Activated T-cell treated with anti-CD3 and anti-CD28 coated beads, Interleukin-2, amount 50 U/mL, for 24 hours (primary cell): ENCODE measurements around the gene CYP2F1.
"Not testable (repeated sequence)": the region's sequence is repeated elsewhere in the genome, so short reads cannot be mapped to it uniquely, and the experiment has no call there.

ENCODE experiments used
- DNase-seq: peaks from one replicate; pipeline ENCODE4 v3.0.0-alpha.2; 2020
- H3K27ac Mint-ChIP-seq: 2 replicates; pipeline ENCODE4 v1.8.0; 2020; ENCODE audit warnings: mild to moderate bottlenecking, mixed read lengths
- H3K27me3 Mint-ChIP-seq: 2 replicates; pipeline ENCODE4 v1.8.0; 2020; ENCODE audit warnings: mixed read lengths
- H3K36me3 Mint-ChIP-seq: 2 replicates; pipeline ENCODE4 v1.8.0; 2020; ENCODE audit warnings: low read depth, mixed read lengths
- H3K4me1 Mint-ChIP-seq: 2 replicates; pipeline ENCODE4 v1.8.0; 2020; ENCODE audit warnings: low read depth, mixed read lengths
- H3K4me3 Mint-ChIP-seq: 2 replicates; pipeline ENCODE4 v1.8.0; 2020; ENCODE audit warnings: mild to moderate bottlenecking, moderate library complexity, mixed read lengths
- H3K9me3 Mint-ChIP-seq: 2 replicates; pipeline ENCODE4 v1.8.0; 2020; ENCODE audit warnings: mixed read lengths

The CYP2F1 gene, protein sequence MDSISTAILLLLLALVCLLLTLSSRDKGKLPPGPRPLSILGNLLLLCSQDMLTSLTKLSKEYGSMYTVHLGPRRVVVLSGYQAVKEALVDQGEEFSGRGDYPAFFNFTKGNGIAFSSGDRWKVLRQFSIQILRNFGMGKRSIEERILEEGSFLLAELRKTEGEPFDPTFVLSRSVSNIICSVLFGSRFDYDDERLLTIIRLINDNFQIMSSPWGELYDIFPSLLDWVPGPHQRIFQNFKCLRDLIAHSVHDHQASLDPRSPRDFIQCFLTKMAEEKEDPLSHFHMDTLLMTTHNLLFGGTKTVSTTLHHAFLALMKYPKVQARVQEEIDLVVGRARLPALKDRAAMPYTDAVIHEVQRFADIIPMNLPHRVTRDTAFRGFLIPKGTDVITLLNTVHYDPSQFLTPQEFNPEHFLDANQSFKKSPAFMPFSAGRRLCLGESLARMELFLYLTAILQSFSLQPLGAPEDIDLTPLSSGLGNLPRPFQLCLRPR

DNA sequence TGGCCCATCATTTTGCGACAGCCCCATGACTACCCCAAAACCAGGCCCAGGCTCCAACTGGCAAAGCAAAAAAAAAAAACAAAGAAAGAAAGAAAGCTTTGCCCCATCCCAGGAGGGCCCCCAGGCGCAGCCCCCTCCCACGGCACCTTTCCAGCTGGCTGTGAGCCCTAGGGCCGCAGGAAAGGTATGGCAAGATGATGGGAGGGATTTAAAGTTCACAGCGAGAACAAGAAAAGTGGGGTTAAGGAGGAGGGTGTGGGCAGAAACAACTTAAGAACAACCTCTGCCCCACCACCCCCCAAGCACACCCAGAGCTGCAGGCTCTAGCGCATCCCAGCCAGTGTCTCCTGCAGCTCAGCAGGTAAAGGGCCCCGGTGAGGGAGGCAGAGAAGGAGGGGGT, at the start of gene CYP2F1:
Gene CYP2F1, plus strand, starts transcription at position 301 of the 400 bp plus-strand sequence. CDS start 1,757 bp downstream, outside the sequence.
- H3K9me3 Mint-ChIP-seq: no peaks in the 10 kb centered on the region
- no peak for DNase-seq
- H3K4me1 Mint-ChIP-seq: no peaks in the 10 kb centered on the region
- H3K36me3 Mint-ChIP-seq: no peaks in the 10 kb centered on the region
- no peaks in the 10 kb centered on the region for H3K27me3 Mint-ChIP-seq
- no peak within 1 kb of the TSS for H3K27ac Mint-ChIP-seq
- H3K4me3 Mint-ChIP-seq: no peak within 1 kb of the TSS

DNA sequence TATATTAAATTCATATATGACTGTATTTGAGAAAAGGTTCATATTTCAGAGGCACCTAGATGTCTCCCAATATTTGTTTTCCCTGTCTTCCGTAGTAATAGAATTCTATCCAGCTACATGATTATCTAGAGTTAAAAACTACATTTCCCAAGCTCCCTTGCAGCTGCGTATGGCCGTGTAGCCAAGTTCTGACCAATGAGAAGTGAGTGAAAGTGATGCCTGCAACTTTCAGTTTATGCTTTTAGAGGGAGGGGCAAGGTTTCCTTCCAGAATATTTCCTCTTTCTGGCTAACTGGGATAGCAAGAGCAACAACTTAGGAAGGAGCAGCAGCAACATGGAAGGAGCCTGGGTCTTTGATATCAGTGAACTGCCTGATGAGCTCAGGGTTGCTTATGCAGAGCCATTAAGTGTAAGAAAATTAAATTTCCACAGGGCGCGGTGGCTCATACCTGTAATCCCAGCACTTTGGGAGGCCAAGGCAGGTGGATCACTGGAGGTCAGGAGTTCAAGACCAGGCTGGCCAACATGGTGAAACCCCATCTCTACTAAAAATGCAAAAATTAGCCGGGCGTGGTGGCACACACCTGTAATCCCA, 49.2 kb upstream of the CYP2F1 start:
- no peaks in the 10 kb centered on the region for H3K9me3 Mint-ChIP-seq
- H3K4me1 Mint-ChIP-seq: peaks cover 2% of the 10 kb centered on the region
- H3K36me3 Mint-ChIP-seq: no peaks in the 10 kb centered on the region
- no peak overlapping the region for H3K4me3 Mint-ChIP-seq
- DNase-seq: no peak
- H3K27ac Mint-ChIP-seq: no peak overlapping the region
- H3K27me3 Mint-ChIP-seq: peaks cover 23% of the 10 kb centered on the region

DNA sequence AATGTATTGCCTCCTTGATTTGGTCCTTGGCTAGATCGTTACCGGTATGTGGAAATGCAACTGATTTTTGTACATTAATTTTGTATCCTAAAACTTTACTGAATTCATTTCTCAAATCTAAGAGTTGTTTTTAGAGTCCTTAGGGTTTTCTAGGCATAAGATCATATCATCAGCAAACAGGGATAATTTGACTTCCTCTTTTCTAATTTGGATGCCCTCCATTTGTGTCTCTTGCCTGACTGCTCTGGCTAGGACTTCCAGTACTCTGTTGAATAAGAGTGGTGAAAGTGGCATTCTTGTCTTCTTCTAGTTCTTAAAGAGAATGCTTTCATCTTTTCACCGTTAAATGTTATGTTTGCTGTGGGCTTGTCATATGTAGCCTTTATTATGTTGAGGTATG, 37.9 kb upstream of the CYP2F1 start:
- Mint-ChIP-seq H3K27me3 (peaks cover 35% of the 10 kb centered on the region), H3K4me1 (no peaks in the 10 kb centered on the region), H3K27ac (no peak overlapping the region), H3K36me3 (no peaks in the 10 kb centered on the region), H3K4me3 (no peak overlapping the region), H3K9me3 (peaks cover 5% of the 10 kb centered on the region)
- DNase-seq: no peak

DNA sequence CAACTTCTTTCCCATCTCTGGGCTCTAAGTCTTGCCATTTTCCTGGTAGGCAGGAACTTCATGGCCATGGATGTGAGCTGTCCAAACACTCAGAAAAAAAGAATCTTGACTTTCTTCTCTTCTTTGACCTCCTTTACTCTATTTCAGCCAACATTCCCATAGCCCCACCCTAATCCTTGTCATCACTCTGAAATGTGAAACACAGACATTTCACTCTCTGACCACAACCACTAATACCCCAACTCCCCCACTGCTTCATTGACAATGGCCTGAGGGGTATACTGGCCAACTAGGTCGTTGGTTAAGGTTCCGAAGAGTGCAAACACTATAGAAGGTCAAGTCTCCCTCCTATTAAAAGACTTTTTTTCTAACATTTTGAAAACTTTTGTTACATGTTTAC, 30.7 kb upstream of the CYP2F1 start:
- no peak overlapping the region for H3K4me3 Mint-ChIP-seq
- DNase-seq: no peak
- H3K27me3 Mint-ChIP-seq: peaks cover 39% of the 10 kb centered on the region
- H3K27ac Mint-ChIP-seq: no peak overlapping the region
- H3K4me1 Mint-ChIP-seq: no peaks in the 10 kb centered on the region
- H3K9me3 Mint-ChIP-seq: peaks cover 5% of the 10 kb centered on the region
- no peaks in the 10 kb centered on the region for H3K36me3 Mint-ChIP-seq

DNA sequence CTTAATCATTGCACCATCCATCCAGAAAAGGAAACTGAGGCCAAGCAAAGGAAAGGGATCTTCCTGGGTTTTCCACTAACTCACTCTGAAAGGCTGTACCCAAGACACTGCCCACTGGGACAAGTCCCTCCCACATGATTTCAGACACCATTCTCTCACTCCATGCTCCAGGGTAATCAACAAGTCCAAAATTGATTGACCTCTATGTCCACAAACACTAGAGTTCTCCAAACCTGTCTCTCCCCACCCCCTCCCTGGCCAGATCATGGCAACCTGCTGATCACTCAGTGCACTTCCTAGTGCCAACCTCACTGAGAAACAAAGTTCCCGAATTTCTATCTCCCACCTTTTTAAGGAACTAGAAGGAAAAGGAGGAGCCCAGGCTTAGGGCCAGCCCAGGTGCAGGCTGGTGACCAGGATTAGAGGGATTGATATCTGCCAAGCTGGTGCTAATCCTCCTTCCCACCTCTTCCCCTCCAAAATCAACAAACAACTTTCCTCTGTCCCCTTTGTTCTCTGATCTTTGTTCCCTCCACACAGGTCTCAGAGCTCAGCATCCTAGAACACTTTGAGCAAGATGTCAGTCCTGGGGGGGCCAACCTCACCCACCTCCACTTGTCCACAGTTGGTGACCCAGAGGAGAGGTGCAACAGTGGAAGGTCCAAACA, 28.4 kb upstream of the CYP2F1 start:
- Mint-ChIP-seq H3K4me3 (no peak overlapping the region), H3K36me3 (no peaks in the 10 kb centered on the region), H3K4me1 (peaks cover 7% of the 10 kb centered on the region), H3K9me3 (peaks cover 1% of the 10 kb centered on the region), H3K27ac (no peak overlapping the region), H3K27me3 (peaks cover 54% of the 10 kb centered on the region)
- no peak for DNase-seq

DNA sequence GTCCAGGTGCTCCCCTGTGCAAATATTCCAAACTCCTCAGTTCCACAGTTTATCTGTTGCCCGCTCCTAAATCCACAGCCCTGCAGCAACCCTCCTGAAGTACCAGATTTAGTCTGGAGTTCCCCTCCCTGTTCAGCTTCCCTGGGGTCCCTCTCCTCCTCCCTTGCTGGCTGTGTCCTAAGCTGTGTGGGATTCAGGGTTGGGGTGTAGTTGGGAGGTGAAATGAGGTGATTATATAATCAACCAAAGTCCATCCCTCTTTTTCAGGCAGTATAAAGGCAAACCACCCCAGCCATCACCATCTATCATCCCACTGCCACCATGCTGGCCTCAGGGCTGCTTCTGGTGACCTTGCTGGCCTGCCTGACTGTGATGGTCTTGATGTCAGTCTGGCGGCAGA, 26.1 kb upstream of the CYP2F1 start, which contains the start of gene CYP2A13:
Gene CYP2A13, plus strand, starts transcription at position 301 of the 400 bp plus-strand sequence. Its CDS starts 21 bp downstream, at position 322.
- DNase-seq: no peak
- no peaks in the 10 kb centered on the region for H3K36me3 Mint-ChIP-seq
- no peak within 1 kb of the TSS for H3K27ac Mint-ChIP-seq
- H3K9me3 Mint-ChIP-seq: no peaks in the 10 kb centered on the region
- peaks cover 7% of the 10 kb centered on the region for H3K4me1 Mint-ChIP-seq
- no peak within 1 kb of the TSS for H3K4me3 Mint-ChIP-seq
- peaks cover 62% of the 10 kb centered on the region for H3K27me3 Mint-ChIP-seq

DNA sequence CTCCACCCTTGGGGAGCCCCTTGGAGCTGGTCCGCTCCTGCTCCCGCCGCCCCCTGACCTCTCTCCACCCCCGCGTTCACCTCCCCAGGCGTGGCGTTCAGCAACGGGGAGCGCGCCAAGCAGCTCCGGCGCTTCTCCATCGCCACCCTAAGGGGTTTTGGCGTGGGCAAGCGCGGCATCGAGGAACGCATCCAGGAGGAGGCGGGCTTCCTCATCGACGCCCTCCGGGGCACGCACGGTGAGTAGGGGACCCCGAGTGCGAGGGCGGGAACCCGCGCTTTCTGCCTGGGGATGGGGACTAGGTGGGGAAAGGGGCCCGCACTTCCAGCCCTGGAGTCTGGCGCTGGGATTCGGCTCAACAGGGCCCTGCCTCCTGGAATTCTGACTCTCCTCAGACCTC, 24.3 kb upstream of the CYP2F1 start:
- H3K27me3 Mint-ChIP-seq: peaks cover 66% of the 10 kb centered on the region
- no peaks in the 10 kb centered on the region for H3K36me3 Mint-ChIP-seq
- no peak overlapping the region for H3K4me3 Mint-ChIP-seq
- DNase-seq: no peak
- H3K4me1 Mint-ChIP-seq: peaks cover 7% of the 10 kb centered on the region
- no peaks in the 10 kb centered on the region for H3K9me3 Mint-ChIP-seq
- no peak overlapping the region for H3K27ac Mint-ChIP-seq

DNA sequence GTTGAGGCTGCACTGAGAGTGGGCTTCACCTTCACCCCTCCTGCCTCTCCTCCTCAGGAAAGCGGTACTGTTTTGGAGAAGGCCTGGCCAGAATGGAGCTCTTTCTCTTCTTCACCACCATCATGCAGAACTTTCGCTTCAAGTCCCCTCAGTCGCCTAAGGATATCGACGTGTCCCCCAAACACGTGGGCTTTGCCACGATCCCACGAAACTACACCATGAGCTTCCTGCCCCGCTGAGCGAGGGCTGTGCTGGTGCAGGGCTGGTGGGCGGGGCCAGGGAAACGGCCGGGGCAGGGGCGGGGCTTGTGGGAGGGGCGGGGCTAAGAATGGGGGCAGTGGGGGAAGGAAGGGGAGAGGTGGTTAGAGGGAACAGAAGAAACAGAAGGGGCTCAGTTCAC, 18.5 kb upstream of the CYP2F1 start:
- DNase-seq: peak; percentile 36
- peaks cover 4% of the 10 kb centered on the region for H3K9me3 Mint-ChIP-seq
- peaks cover 4% of the 10 kb centered on the region for H3K4me1 Mint-ChIP-seq
- peaks cover 33% of the 10 kb centered on the region for H3K27me3 Mint-ChIP-seq
- H3K36me3 Mint-ChIP-seq: no peaks in the 10 kb centered on the region
- no peak overlapping the region for H3K4me3 Mint-ChIP-seq
- no peak overlapping the region for H3K27ac Mint-ChIP-seq

DNA sequence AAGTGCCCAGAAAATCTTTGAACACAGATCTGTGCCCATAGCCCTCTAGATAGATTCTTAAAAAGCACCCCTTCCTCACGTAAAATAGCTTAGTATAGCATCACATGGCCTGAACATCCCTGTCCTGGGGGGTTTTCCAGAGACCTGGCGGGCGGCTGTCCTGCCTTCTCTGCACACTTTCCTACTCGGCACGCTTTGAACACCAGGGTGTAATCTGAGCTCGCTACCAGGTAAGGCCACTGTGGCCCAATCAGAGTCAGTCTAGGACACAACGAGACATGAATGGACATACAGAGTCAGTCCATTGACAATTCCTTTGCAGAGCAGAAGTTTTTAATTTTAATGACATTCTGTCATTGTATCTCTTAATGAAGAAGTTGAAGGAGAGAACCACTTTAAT, 17.9 kb upstream of the CYP2F1 start:
- H3K36me3 Mint-ChIP-seq: no peaks in the 10 kb centered on the region
- H3K27me3 Mint-ChIP-seq: peaks cover 26% of the 10 kb centered on the region
- H3K4me3 Mint-ChIP-seq: no peak overlapping the region
- H3K27ac Mint-ChIP-seq: no peak overlapping the region
- no peak for DNase-seq
- peaks cover 8% of the 10 kb centered on the region for H3K9me3 Mint-ChIP-seq
- peaks cover 4% of the 10 kb centered on the region for H3K4me1 Mint-ChIP-seq

DNA sequence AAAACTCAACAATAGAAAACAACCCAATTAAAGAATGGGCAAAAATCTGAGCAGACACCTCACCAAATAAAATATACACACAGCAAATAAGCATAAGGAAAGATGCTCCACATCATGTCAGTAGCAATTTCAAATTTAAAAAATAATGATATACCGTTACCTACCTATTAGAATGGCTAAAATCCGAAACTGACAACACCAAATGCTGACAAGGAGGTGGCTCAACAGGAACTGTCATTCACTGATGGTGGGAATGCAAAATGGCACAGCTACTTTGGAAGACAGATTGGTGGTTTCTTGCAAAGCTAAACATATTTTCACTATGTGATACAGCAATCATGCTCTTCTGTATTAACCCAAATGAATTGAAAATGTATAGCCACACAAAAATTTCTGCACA, 16.9 kb upstream of the CYP2F1 start:
- H3K36me3 Mint-ChIP-seq: no peaks in the 10 kb centered on the region
- H3K9me3 Mint-ChIP-seq: peaks cover 17% of the 10 kb centered on the region
- H3K27ac Mint-ChIP-seq: no peak overlapping the region
- peaks cover 19% of the 10 kb centered on the region for H3K27me3 Mint-ChIP-seq
- peaks cover 4% of the 10 kb centered on the region for H3K4me1 Mint-ChIP-seq
- DNase-seq: no peak
- no peak overlapping the region for H3K4me3 Mint-ChIP-seq

DNA sequence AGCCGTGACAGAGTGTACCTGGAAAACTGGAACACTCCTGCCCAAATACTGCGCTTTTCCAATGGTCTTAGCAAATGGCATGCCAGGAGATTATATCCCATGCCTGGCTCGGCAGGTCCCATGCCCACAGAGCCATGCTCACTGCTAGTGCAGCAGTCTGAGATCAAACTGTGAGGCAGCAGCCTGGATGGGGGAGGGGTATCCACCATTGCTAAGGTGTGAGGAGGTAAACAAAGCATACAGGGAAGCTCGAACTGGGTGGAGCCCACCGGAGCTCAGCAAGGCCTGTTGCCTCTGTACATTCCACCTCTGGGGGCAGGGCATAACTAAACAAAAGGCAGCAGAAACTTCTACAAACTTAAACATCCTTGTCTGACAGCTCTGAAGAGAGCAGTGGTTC, 15.5 kb upstream of the CYP2F1 start:
- Mint-ChIP-seq H3K9me3 (peaks cover 20% of the 10 kb centered on the region), H3K4me1 (peaks cover 4% of the 10 kb centered on the region), H3K27ac (no peak overlapping the region), H3K36me3 (no peaks in the 10 kb centered on the region), H3K27me3 (peaks cover 16% of the 10 kb centered on the region), H3K4me3 (no peak overlapping the region)
- no peak for DNase-seq

DNA sequence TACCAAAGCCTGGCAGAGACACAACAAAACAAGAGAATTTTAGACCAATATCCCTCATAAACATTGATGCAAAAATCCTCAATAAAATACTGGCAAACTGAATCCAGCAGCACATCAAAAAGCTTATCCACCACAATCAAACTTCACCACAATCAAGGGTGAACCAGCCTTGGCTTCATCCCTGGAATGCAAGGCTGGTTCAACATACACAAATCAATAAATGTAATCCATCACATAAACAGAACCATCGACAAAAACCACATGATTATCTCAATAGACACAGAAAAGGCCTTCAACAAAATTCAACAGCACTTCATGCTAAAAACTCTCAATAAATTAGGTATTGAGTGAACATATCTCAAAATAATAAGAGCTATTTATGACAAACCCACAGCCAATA, 12.0 kb upstream of the CYP2F1 start:
- not testable (repeated sequence) for H3K4me1 Mint-ChIP-seq, H3K4me3 Mint-ChIP-seq, DNase-seq, H3K36me3 Mint-ChIP-seq, H3K27me3 Mint-ChIP-seq, H3K27ac Mint-ChIP-seq
- peaks cover 26% of the 10 kb centered on the region for H3K9me3 Mint-ChIP-seq

DNA sequence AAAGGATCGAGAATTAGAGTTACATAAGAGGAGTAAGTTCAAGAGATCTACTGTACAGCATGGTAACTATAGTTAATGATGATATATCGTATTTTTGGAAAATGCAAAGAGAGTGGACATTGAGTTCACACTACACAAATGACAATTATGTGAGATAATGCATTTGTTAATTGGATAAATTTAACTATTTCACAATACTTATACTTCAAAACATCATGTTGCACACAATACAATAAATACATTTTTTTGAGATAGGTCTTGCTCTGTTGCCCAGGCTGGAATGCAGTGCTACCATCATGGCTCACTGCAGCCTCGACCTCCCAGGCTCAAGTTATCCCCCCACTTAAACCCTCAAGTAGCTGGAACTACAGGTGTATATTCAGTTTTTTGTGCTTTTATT, 8.1 kb upstream of the CYP2F1 start:
- H3K9me3 Mint-ChIP-seq: peaks cover 23% of the 10 kb centered on the region
- no peaks in the 10 kb centered on the region for H3K27me3 Mint-ChIP-seq
- no peak overlapping the region for H3K4me3 Mint-ChIP-seq
- H3K27ac Mint-ChIP-seq: no peak overlapping the region
- H3K4me1 Mint-ChIP-seq: no peaks in the 10 kb centered on the region
- H3K36me3 Mint-ChIP-seq: no peaks in the 10 kb centered on the region
- DNase-seq: no peak

DNA sequence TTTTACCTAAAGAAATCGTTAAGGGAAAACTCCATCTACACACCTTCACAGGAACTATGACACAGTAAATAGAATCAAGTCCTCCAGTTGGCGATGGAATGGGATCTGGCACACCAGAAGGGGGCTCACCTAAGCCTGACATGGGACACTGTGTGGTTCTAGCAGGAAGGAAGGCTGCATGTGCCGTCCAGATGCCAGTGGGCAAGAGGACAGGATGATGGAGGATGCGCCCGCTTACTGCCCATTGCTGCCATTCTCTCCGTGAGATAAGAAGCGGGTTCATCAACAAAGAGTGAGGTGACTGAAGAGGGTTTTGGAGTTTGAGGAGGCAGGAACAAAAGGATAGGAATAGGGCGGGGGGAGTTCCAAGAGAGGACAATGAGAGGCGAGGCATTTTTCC, 2.9 kb upstream of the CYP2F1 start:
- Mint-ChIP-seq H3K9me3 (no peaks in the 10 kb centered on the region), H3K27ac (no peak overlapping the region), H3K27me3 (no peaks in the 10 kb centered on the region), H3K4me1 (no peaks in the 10 kb centered on the region), H3K36me3 (no peaks in the 10 kb centered on the region), H3K4me3 (no peak overlapping the region)
- DNase-seq: no peak
